Measurements from ENCODE around the gene LRRC1. TPM values are rescaled to one million over a fixed set of nuclear protein-coding genes. Genes with fewer than 3 reads are reported as not detected.

LRRC1 gene
- total RNA-seq, 1 donor = 18.6 TPM

GRCh38 chr6:53962646-53963045, 167.8 kb downstream of the LRRC1 start:
- no peak for TF ChIP-seq CTCF (IDR thresholded peaks at IDR 0.05; ENCODE audit: insufficient read depth, low read depth, low read length)
- H3K4me3 ChIP-seq (ENCODE audit: low read depth, low read length) = no peak overlapping the region
- no peak for DNase-seq (ENCODE audit: low read depth)

- no peak for DNase-seq (ENCODE audit: low read depth)
- no peak overlapping the region for H3K4me3 ChIP-seq (ENCODE audit: low read depth, low read length)
- no peak for TF ChIP-seq CTCF (IDR thresholded peaks at IDR 0.05; ENCODE audit: insufficient read depth, low read depth, low read length)
Observed at GRCh38 chr6:53967415-53967814, 172.6 kb downstream of the LRRC1 start.

Other genes starting within 250 kb of the LRRC1 start
- gene GCLC, start 249.9 kb upstream of the LRRC1 start, total RNA-seq = 25.8 and 36.3 TPM in 2 replicates
- under 0.01 TPM in 1 of 2 replicates, not detected in the other for gene KLHL31, start 129.2 kb upstream of the LRRC1 start, total RNA-seq